ENCODE data around the gene SUCLG1.

SUCLG1 gene

DNA sequence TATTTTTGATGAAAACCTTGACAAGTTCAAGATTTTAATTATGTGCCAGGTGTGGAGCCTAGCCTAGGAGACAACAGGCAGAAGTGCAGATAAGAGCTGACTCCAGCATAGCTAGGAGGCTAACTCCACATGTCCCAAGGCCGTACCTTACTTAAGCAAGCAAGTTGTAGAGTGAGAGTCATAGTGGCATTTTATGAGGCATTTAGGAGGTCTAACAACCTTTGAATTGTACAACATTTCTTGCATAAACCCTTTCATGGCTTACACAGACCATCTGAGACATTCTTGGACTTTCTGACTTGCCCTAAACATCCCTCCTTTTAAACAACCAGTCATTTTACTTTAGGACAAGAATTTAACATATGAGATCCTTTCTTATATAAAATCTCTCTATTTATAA is 8.3 kb upstream of the SUCLG1 start:
- no peak for DNase-seq (ENCODE audit: low read depth)
- TF ChIP-seq, protein P1, sequence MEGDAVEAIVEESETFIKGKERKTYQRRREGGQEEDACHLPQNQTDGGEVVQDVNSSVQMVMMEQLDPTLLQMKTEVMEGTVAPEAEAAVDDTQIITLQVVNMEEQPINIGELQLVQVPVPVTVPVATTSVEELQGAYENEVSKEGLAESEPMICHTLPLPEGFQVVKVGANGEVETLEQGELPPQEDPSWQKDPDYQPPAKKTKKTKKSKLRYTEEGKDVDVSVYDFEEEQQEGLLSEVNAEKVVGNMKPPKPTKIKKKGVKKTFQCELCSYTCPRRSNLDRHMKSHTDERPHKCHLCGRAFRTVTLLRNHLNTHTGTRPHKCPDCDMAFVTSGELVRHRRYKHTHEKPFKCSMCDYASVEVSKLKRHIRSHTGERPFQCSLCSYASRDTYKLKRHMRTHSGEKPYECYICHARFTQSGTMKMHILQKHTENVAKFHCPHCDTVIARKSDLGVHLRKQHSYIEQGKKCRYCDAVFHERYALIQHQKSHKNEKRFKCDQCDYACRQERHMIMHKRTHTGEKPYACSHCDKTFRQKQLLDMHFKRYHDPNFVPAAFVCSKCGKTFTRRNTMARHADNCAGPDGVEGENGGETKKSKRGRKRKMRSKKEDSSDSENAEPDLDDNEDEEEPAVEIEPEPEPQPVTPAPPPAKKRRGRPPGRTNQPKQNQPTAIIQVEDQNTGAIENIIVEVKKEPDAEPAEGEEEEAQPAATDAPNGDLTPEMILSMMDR (IDR thresholded peaks at IDR 0.05; ENCODE audit: insufficient read depth, low read depth, low read length, missing control alignments): no peak
- H3K4me3 ChIP-seq (ENCODE audit: low read length): no peak overlapping the region

DNA sequence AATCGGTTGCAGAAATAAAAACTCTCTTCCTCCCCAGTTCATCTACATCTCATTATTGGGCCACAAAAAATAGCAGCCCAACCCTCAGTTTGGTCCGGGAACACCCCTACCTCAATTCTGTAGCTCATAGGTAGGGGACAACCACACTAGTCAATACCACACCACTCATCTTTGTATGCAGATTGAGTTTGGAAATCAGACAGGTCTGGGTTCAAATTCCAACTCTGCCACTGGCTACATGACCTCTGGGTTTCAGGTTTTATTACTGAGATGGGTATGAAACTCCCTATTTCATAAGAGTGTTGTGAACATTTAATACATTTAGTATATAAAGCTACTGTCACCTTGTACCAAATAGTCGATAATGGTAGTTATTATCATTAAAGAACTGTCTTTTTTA is 2.2 kb upstream of the SUCLG1 start:
- DNase-seq (ENCODE audit: low read depth): no peak
- no peak overlapping the region for H3K4me3 ChIP-seq (ENCODE audit: low read length)
- TF ChIP-seq, protein P1 (IDR thresholded peaks at IDR 0.05; ENCODE audit: insufficient read depth, low read depth, low read length, missing control alignments): no peak

DNA sequence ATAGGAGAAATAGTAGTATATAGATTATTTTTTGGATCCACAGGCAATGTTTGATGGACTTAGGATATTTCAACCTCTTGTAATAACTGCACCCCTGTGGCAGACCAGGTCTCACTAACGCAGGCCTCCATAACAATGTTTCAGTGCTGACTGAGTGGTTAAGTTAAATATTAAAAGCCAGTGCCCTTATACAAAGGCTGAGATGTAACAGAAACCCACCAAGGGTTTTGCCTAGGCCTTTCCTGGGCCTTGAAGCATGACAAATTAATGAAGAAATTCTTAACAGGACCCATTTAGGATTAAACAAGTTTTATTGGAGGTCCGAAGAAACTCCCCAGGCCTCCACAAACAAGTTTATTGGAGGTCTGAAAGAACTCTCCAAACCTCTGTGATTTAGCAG is 1.6 kb upstream of the SUCLG1 start:
- no peak overlapping the region for H3K4me3 ChIP-seq (ENCODE audit: low read length)
- TF ChIP-seq, protein P1 (IDR thresholded peaks at IDR 0.05; ENCODE audit: insufficient read depth, low read depth, low read length, missing control alignments): no peak
- DNase-seq (ENCODE audit: low read depth): no peak

DNA sequence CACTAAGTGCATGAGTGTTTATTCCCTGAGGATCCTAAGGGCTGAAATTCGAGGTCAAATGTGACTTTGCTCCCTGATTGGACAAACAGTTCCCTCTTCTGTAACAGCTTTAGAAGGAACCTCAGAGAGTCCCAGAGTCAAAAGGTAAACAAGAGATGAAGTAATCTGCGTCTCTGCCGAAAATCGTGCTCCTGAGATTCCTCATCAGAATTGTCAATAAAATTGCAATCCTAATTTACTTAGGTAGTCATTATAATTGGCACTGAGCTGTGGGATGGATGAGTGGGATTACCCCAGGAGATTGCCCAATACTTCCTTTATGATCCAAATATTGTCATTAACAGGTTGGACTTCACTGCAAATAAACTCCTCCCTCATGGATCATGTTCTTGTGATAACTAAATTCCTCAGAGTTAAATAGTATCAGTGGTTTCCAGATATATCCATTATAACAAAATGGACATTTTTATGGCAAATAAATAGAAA is 907 bp upstream of the SUCLG1 start:
- peak; percentile 37 for DNase-seq (ENCODE audit: low read depth)
- TF ChIP-seq, protein P1 (IDR thresholded peaks at IDR 0.05; ENCODE audit: insufficient read depth, low read depth, low read length, missing control alignments): no peak
- H3K4me3 ChIP-seq (ENCODE audit: low read length): peak overlapping the region; percentile 63

DNA sequence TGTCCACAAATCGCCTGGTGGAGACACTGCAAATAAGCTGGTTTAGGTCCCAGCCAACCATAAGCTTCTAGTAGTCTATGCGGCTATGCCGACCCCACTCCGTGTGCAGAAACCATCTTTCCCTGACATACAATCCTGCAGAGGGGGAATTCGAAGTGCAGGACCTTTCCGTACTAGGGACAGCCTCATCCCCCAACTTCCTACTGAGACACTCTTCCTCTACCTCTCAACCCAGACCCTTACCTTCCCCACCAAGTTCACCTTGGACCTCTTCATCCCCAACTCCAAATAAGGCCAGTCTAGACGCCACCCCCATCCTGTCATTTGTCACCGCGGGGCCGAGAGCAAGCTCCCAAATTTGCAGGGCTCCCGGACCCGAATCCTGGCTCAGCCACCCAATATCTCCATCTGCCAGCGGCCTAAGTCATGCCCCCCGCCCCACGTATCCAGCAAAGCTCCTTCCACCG is 496 bp downstream of the SUCLG1 start:
- peak overlapping the region; percentile 63 for H3K4me3 ChIP-seq (ENCODE audit: low read length)
- TF ChIP-seq, protein P1 (IDR thresholded peaks at IDR 0.05; ENCODE audit: insufficient read depth, low read depth, low read length, missing control alignments): no peak
- DNase-seq (ENCODE audit: low read depth): peak; percentile 20

DNA sequence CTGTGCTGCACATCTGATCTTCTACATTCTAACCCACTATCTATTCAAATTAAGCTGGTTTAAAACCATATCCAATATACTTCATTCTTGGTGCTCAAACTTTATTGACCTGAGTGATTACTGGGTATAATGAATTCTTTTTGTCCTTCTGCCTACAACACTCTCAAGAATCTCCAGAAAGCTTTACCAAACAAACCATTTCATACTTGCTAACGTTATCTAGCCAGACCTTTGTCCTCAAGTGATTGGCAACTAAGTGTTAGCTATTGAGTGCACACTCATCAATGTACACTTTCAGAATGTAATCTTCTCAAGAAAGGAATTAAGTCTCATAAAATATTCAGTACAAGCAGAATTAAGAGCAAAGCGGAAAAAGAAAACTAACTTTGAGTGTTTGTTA is 1.4 kb downstream of the SUCLG1 start:
- TF ChIP-seq, protein P1 (IDR thresholded peaks at IDR 0.05; ENCODE audit: insufficient read depth, low read depth, low read length, missing control alignments): no peak
- peak overlapping the region; percentile 63 for H3K4me3 ChIP-seq (ENCODE audit: low read length)
- no peak for DNase-seq (ENCODE audit: low read depth)

DNA sequence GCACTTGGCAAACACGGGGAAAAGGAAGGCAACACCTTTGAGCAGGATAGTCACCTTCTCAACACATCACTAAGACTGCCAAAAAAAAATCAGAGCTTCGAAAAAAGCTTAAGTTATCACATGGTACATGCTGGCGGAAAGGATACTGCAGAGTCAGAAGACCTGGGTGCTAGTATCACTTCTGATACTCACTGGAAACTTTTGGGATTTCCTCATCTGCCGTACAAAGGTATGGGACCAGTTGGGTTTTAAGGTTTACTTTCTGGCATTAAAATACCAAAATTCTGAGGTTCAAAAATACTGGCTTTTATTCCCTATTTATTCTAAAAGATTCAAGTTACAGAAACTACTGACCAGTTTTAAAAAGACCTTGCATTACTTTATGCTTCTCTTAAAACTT is 2.9 kb downstream of the SUCLG1 start:
- DNase-seq (ENCODE audit: low read depth): no peak
- no peak overlapping the region for H3K4me3 ChIP-seq (ENCODE audit: low read length)
- TF ChIP-seq, protein P1 (IDR thresholded peaks at IDR 0.05; ENCODE audit: insufficient read depth, low read depth, low read length, missing control alignments): no peak

Measured in epithelial cell of esophagus (primary cell).